GM18907 (cell line): ENCODE measurements around the gene LY6G6C.
"Not testable (repeated sequence)": the region's sequence is repeated elsewhere in the genome, so short reads cannot be mapped to it uniquely, and the experiment has no call there.

Source experiments
- ATAC-seq: cut with Tn5 transposase; IDR thresholded peaks from one replicate; pipeline ENCODE4 v1.9.1; 2021; ENCODE audit warnings: mild to moderate bottlenecking, moderate library complexity; ENCODE audit not compliant: unreplicated experiment

LY6G6C gene

GRCh38 chr6:31709157-31709556, 12.4 kb downstream of the LY6G6C start:
- ATAC-seq = not testable (repeated sequence)

- no peak for ATAC-seq
Observed at GRCh38 chr6:31708224-31708623, 13.3 kb downstream of the LY6G6C start.

GRCh38 chr6:31707701-31708100, 13.8 kb downstream of the LY6G6C start:
- ATAC-seq = no peak

GRCh38 chr6:31706599-31706998, 14.9 kb downstream of the LY6G6C start, which contains the start of gene LY6G6F:
Gene LY6G6F, plus strand, starts transcription at chr6:31706866. Its CDS starts 41 bp downstream, at chr6:31706907.
- no peak for ATAC-seq

GRCh38 chr6:31705931-31706330, 15.6 kb downstream of the LY6G6C start:
- no peak for ATAC-seq

GRCh38 chr6:31702819-31703716, 18.5 kb downstream of the LY6G6C start, which contains the start of gene ABHD16A:
Gene ABHD16A, minus strand, starts transcription at chr6:31703324. Its CDS starts 43 bp downstream, at chr6:31703281.
- ATAC-seq = peak; percentile 80

GRCh38 chr6:31702405-31702818, 19.1 kb downstream of the LY6G6C start:
- no peak for ATAC-seq

GRCh38 chr6:31701666-31702404, 19.7 kb downstream of the LY6G6C start:
- ATAC-seq = no peak

GRCh38 chr6:31700740-31701401, 20.7 kb downstream of the LY6G6C start:
- no peak for ATAC-seq

GRCh38 chr6:31697555-31697954, 24.0 kb downstream of the LY6G6C start:
- ATAC-seq = no peak

- no peak for ATAC-seq
Observed at GRCh38 chr6:31693535-31693934, 28.0 kb downstream of the LY6G6C start.

- ATAC-seq = no peak
Observed at GRCh38 chr6:31692886-31693285, 28.7 kb downstream of the LY6G6C start.

GRCh38 chr6:31692353-31692752, 29.2 kb downstream of the LY6G6C start:
- no peak for ATAC-seq

- no peak for ATAC-seq
Observed at GRCh38 chr6:31691564-31692108, 29.9 kb downstream of the LY6G6C start.

GRCh38 chr6:31691078-31691463, 30.5 kb downstream of the LY6G6C start:
- ATAC-seq = no peak

- ATAC-seq = no peak
Observed at GRCh38 chr6:31690231-31691077, 31.1 kb downstream of the LY6G6C start.

- no peak for ATAC-seq
Observed at GRCh38 chr6:31689249-31690110, 32.1 kb downstream of the LY6G6C start.

GRCh38 chr6:31687860-31688693, 33.5 kb downstream of the LY6G6C start:
- no peak for ATAC-seq
